NT2/D1 (cell line): ENCODE data around the gene RALGPS1.

Experiments used
- SUZ12 ChIP-seq: IDR thresholded peaks from 2 replicates; pipeline ENCODE4 v1.6.1; 2011; ENCODE audit not compliant: insufficient read length, insufficient read depth; ENCODE audit errors: extremely low read depth
- YY1 ChIP-seq: IDR thresholded peaks from 2 replicates; pipeline ENCODE4 v1.6.1; 2011; ENCODE audit not compliant: insufficient read length, insufficient read depth
- ZNF274 ChIP-seq: IDR thresholded peaks from 2 replicates; pipeline ENCODE4 v1.6.1; 2011; ENCODE audit warnings: mild to moderate bottlenecking, low read depth, low read length

DNA sequence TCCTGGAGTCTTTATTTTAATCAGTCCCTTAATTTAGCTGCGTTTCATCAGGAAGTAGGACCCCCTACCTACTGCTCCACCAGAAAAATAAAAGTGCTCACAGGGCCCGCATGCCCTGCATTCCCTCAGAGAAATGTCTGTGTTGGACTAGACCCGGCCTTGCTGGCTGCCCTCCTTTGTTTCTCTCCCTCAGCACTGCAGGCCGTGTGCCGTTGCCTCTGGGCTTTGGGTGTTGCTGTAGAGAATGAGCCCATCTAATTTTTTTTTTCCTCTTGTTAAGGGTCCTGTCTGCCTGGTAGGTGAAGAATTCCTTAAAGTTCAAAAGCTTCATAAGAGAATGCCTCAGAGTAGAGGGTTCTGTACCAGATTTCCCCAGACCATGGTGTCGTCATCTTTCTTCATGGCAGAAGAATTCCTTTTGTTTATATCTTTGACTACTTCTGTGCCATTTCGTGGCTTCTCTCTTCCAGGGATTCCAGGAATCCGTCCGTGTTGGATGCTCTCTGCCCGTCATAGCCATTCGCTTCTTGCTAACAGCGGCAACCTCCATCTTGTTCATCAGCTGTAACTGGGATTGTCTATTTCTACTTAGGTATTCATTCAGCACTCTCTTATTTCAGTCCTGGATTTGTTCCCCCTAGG is 257.6 kb downstream of the RALGPS1 start:
- TF ChIP-seq YY1 (no peak), ZNF274 (no peak), SUZ12 (no peak)
